ENCODE data around the gene WDR4. TPM values are rescaled to one million over a fixed set of nuclear protein-coding genes. Genes with fewer than 3 reads are reported as not detected.

Gene WDR4
- total and polyA plus RNA-seq, 2 experiments from 2014 or later: 22.5 to 50.2 TPM

GRCh38 chr21:42903817-42904216 is 24.5 kb upstream of the WDR4 start:
- no peaks in the 10 kb centered on the region; the same call in 2 of the 3 replicates for H3K4me1 Mint-ChIP-seq

GRCh38 chr21:42900446-42900845 is 21.1 kb upstream of the WDR4 start:
- Histone ChIP-seq H3K4me2 (no peak overlapping the region), H4K20me1 (replicated peaks; ENCODE audit: insufficient read depth) (peaks cover 11% of the 10 kb centered on the region), H3K9me2 (ENCODE audit: insufficient read depth) (no peaks in the 10 kb centered on the region), H3K4me1 (ENCODE audit: insufficient read depth) (no peaks in the 10 kb centered on the region), H3K27me3 (ENCODE audit: insufficient read depth) (no peaks in the 10 kb centered on the region), H3F3A (replicated peaks; ENCODE audit: low read depth) (no peaks in the 10 kb centered on the region), H2AFZ (no peak overlapping the region), H3K36me3 (ENCODE audit: insufficient read depth) (peaks cover 37% of the 10 kb centered on the region), H3K27ac (ENCODE audit: low read depth) (no peak overlapping the region), H3K79me2 (replicated peaks; ENCODE audit: insufficient read depth) (peaks cover 22% of the 10 kb centered on the region), H3K4me3 (no peak overlapping the region)
- Mint-ChIP-seq H3K9me3 (no peaks in the 10 kb centered on the region), H3K27ac (no peak overlapping the region), H3K27me3 (ENCODE audit: insufficient read depth, low read depth, poor library complexity) (no peaks in the 10 kb centered on the region), H3K4me3 (no peak overlapping the region), H3K36me3 (ENCODE audit: low read depth) (peaks cover 62% of the 10 kb centered on the region), H3K4me1 (no peaks in the 10 kb centered on the region; the same call in 2 of the 3 replicates)
- DNase-seq (ENCODE audit: low spot score) (no peak), ATAC-seq (no peak)
- TF ChIP-seq REST (IDR thresholded peaks at IDR 0.05; ENCODE audit: unreplicated experiment) (no peak), JUNB (IDR thresholded peaks at IDR 0.05; ENCODE audit: unreplicated experiment) (no peak), CTCF (conservative IDR thresholded peaks at IDR 0.05; ENCODE audit: low read depth in 2 of 2) (no peak), ETS1 (IDR thresholded peaks at IDR 0.05) (no peak)

More at GRCh38 chr21:42903817-42904216, 24.5 kb upstream of the WDR4 start:
- Histone ChIP-seq H3K36me3 (ENCODE audit: insufficient read depth) (peaks cover 41% of the 10 kb centered on the region), H3K27ac (ENCODE audit: low read depth) (peak overlapping the region; percentile 69; the same call in 1 of the 2 replicates), H3K79me2 (replicated peaks; ENCODE audit: insufficient read depth) (peaks cover 18% of the 10 kb centered on the region), H2AFZ (no peak overlapping the region), H3K27me3 (ENCODE audit: insufficient read depth) (no peaks in the 10 kb centered on the region), H3K4me3 (no peak overlapping the region), H4K20me1 (replicated peaks; ENCODE audit: insufficient read depth) (peaks cover 11% of the 10 kb centered on the region), H3K4me2 (no peak overlapping the region), H3K4me1 (ENCODE audit: insufficient read depth) (no peaks in the 10 kb centered on the region), H3F3A (replicated peaks; ENCODE audit: low read depth) (no peaks in the 10 kb centered on the region), H3K9me2 (ENCODE audit: insufficient read depth) (no peaks in the 10 kb centered on the region)
- TF ChIP-seq CREB1 (CRISPR knock-in tag; IDR thresholded peaks at IDR 0.05; ENCODE audit: low read depth): no peak
- no peak for TF ChIP-seq EZH2 (IDR thresholded peaks at IDR 0.05; ENCODE audit: low read depth, unreplicated experiment)
- TF ChIP-seq ETS1 (IDR thresholded peaks at IDR 0.05): no peak
- Mint-ChIP-seq H3K27ac (no peak overlapping the region), H3K9me3 (peaks cover 5% of the 10 kb centered on the region; the same call in 1 of the 3 replicates), H3K36me3 (ENCODE audit: low read depth) (peaks cover 73% of the 10 kb centered on the region), H3K4me3 (no peak overlapping the region), H3K27me3 (ENCODE audit: insufficient read depth, low read depth, poor library complexity) (no peaks in the 10 kb centered on the region)
- DNase-seq (ENCODE audit: low spot score): no peak
- no peak for ATAC-seq

Data from GM23338 (cell line).